Measurements from ENCODE around the gene SPIRE1. TPM values are rescaled to one million over a fixed set of nuclear protein-coding genes. Genes with fewer than 3 reads are reported as not detected.

Gene SPIRE1
- total RNA-seq, 4 donors from 2014 or later, result 1.9 to 25.3 (median 13.4) TPM

GRCh38 chr18:12403601-12404506, 254.1 kb downstream of the SPIRE1 start:
- intact Hi-C loops (cut with DNase I), result no loop called here
- H3K9me3 ChIP-seq, result no peaks in the 10 kb centered on the region
- no peak overlapping the region for H3K4me3 ChIP-seq
- H3K4me1 ChIP-seq, result peaks cover 7 to 24% (median 11%) of the 10 kb centered on the region in 3 donors
- peaks cover 0 to 37% (median 0%) of the 10 kb centered on the region in 4 donors for H3K27me3 ChIP-seq
- WGBS, 2 donors, result 28 to 32% methylated on average over 4 to 6 of the region's 6 CpGs
- H3K36me3 ChIP-seq, result no peaks in the 10 kb centered on the region
- DNase-seq, result no peak
- H3K27ac ChIP-seq, result no peak overlapping the region
- TF ChIP-seq POLR2A (IDR thresholded peaks at IDR 0.05) (no peak), CTCF (IDR thresholded peaks at IDR 0.05) (no peak)

- Histone ChIP-seq H3K27ac (no peak overlapping the region), H3K36me3 (no peaks in the 10 kb centered on the region), H3K4me1 (peaks cover 0 to 6% (median under 1%) of the 10 kb centered on the region in 3 donors), H3K9me3 (no peaks in the 10 kb centered on the region), H3K27me3 (peaks cover 0 to 35% (median 0%) of the 10 kb centered on the region in 4 donors), H3K4me3 (no peak overlapping the region)
- WGBS, 2 donors, result 36 to 68% methylated on average over 3 to 8 of the region's 9 CpGs
- no peak for DNase-seq
- intact Hi-C loops (cut with DNase I), result no loop called here
- TF ChIP-seq CTCF (IDR thresholded peaks at IDR 0.05) (no peak), POLR2A (IDR thresholded peaks at IDR 0.05) (no peak)
Measured at GRCh38 chr18:12401881-12402280, 256.0 kb downstream of the SPIRE1 start.

GRCh38 chr18:12399231-12399630, 258.7 kb downstream of the SPIRE1 start:
- no peaks in the 10 kb centered on the region for H3K36me3 ChIP-seq
- H3K27me3 ChIP-seq, result peaks cover 0 to 9% (median 0%) of the 10 kb centered on the region in 4 donors
- TF ChIP-seq CTCF (IDR thresholded peaks at IDR 0.05) (no peak), POLR2A (IDR thresholded peaks at IDR 0.05) (no peak)
- no peak for DNase-seq
- H3K4me3 ChIP-seq, result no peak overlapping the region
- H3K27ac ChIP-seq, result no peak overlapping the region
- H3K9me3 ChIP-seq, result no peaks in the 10 kb centered on the region
- no peaks in the 10 kb centered on the region for H3K4me1 ChIP-seq
- intact Hi-C loops (cut with DNase I), result no loop called here
- WGBS, 2 donors, result 78 to 87% methylated on average over 3 to 4 of the region's 5 CpGs

GRCh38 chr18:12398625-12399024, 259.3 kb downstream of the SPIRE1 start:
- no peak for TF ChIP-seq CTCF (IDR thresholded peaks at IDR 0.05)
- TF ChIP-seq POLR2A (IDR thresholded peaks at IDR 0.05), result no peak
- no peaks in the 10 kb centered on the region for H3K4me1 ChIP-seq
- no peak overlapping the region for H3K27ac ChIP-seq
- no peak overlapping the region for H3K4me3 ChIP-seq
- WGBS, 2 donors, result 83 to 84% methylated on average over 5 of the region's 5 CpGs
- no peak for DNase-seq
- peaks cover 0 to 9% (median 0%) of the 10 kb centered on the region in 4 donors for H3K27me3 ChIP-seq
- no peaks in the 10 kb centered on the region for H3K9me3 ChIP-seq
- H3K36me3 ChIP-seq, result no peaks in the 10 kb centered on the region
- intact Hi-C loops (cut with DNase I), result no loop called here

GRCh38 chr18:12397793-12398192, 260.1 kb downstream of the SPIRE1 start:
- DNase-seq, result no peak
- intact Hi-C loops (cut with DNase I), result no loop called here
- 84 to 86% methylated on average over 6 of the region's 6 CpGs for WGBS, 2 donors

More at GRCh38 chr18:12397793-12398192, 260.1 kb downstream of the SPIRE1 start:
- no peak for TF ChIP-seq POLR2A (IDR thresholded peaks at IDR 0.05)
- TF ChIP-seq CTCF (IDR thresholded peaks at IDR 0.05), result no peak
- Histone ChIP-seq H3K27me3 (peaks cover 0 to 4% (median 0%) of the 10 kb centered on the region in 4 donors), H3K9me3 (no peaks in the 10 kb centered on the region), H3K36me3 (no peaks in the 10 kb centered on the region), H3K4me1 (no peaks in the 10 kb centered on the region), H3K4me3 (no peak overlapping the region), H3K27ac (no peak overlapping the region)

All from esophagus squamous epithelium (tissue), 5 donors.